GM19023 (cell line): ENCODE results near the gene HRH2.

Experiments
- ATAC-seq: cut with Tn5 transposase; IDR thresholded peaks from one replicate; pipeline ENCODE4 v1.9.1; 2021; ENCODE audit warnings: mild to moderate bottlenecking, moderate library complexity; ENCODE audit not compliant: unreplicated experiment

HRH2 gene

GRCh38 chr5:175690586-175690985, 32.7 kb downstream of the HRH2 start:
- no peak for ATAC-seq

DNA sequence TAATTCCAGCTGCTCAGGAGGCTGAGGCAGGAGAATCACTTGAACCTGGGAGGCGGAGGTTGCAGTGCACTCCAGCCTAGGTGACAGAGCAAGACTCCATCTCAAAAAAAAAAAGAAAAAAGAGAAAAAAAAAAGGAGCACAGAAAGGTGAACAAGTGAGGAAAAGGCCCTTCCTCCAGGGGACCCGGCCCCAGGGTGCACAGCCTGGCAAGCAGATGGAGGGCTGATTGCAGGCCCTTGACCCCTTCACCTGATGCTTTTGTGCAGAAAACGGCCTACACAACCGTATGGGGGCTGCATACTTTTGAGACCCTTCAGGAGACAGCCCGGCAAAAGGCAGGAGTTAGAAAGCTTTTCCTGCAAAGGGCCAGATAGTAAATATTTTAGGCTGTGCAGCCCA, 33.9 kb downstream of the HRH2 start:
- ATAC-seq: no peak

DNA sequence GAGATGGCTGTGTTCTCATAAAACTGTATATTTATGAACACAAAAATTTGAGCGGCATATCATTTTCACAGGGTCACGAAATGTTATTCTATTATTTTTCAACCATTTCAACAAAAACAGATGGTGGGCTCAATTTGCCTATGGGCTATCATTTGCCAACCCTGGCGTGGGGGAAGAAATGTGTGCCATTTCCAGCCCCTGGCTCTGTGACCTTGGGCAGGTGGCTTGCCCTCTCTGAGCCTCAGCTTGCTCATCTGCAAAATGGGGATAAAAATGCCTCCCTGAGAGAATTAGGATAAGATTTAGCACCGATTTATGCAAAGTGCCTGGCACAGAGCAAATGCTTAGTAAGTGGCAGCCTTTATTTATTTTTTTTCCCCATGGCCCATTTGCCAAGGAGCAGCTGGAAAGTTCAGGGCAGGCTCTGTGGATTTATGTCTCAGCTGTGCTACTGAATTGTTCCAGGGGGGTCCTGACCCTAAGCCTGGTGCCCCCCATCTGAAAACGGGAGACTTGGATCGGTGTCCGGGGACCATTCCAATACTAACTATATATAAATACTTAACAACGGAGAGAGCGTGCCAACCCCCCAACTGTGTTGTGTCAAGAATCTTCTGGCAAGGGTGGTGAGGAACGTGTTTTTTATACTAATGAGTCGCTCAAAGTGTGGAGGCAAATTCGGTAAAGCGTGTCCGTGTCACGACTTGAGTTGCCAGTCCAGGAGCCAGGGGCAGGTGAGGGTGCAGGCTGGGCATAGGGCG, 34.5 kb downstream of the HRH2 start:
- ATAC-seq: no peak

GRCh38 chr5:175692996-175693710, 35.3 kb downstream of the HRH2 start:
- no peak for ATAC-seq

DNA sequence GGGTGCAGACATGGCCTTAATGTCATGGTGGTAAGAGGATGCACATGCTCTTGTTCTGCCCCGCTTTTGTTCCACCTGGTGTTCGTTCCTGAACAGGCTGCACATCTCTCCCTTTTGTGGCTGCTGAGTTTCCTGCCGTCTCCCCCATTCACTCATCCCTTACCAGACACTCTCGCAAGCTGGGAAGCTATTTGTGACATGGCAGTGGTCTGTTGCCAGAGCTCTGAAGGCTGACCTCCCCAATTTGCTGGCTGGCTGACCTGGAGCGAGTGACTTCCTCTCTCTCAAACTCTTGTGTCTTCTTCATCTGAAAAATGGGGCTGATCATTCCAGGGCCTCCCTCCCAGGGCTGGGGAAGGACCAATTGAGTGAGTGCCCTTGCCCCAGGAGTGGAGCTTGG, 35.9 kb downstream of the HRH2 start:
- no peak for ATAC-seq

DNA sequence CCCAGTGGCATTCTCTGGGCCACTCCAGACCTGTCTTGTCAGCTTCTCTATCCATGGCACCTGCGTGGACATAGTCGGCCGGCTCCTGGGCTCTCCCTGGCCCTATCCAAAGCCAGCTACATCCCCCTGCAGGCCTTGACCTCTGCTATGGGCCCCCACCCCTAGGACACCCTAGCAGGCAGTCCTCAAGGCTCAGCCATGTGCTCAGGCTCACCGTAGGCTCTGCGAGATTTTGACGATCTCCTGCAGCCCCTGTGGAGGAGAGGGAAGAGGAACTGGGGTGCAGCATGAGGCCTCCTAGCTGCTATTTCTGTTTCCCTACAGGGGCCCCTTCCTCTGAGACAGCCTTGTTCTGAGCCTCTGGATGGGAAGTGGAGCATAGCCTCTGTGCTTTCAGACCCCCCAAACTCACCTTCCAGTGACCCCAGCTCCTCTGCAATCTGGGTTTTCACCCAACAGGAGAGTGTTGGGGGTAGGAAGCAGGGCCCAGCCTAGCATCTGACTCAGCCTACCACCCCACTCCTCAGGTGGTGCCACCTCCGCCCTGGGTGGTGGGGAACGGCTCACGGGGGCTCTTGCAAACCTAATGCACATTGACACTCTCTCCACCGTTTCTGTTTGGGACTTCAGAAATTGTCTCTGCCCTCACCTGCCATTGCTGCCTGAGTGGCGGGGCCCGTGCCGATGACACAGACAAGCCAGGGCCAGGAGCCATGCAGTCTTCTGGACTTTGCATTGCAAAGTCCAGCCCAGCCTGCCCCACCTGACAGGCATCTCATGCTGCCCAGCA, 36.7 kb downstream of the HRH2 start:
- no peak for ATAC-seq

- ATAC-seq: no peak
Measured at GRCh38 chr5:175695161-175696126, 37.6 kb downstream of the HRH2 start.

DNA sequence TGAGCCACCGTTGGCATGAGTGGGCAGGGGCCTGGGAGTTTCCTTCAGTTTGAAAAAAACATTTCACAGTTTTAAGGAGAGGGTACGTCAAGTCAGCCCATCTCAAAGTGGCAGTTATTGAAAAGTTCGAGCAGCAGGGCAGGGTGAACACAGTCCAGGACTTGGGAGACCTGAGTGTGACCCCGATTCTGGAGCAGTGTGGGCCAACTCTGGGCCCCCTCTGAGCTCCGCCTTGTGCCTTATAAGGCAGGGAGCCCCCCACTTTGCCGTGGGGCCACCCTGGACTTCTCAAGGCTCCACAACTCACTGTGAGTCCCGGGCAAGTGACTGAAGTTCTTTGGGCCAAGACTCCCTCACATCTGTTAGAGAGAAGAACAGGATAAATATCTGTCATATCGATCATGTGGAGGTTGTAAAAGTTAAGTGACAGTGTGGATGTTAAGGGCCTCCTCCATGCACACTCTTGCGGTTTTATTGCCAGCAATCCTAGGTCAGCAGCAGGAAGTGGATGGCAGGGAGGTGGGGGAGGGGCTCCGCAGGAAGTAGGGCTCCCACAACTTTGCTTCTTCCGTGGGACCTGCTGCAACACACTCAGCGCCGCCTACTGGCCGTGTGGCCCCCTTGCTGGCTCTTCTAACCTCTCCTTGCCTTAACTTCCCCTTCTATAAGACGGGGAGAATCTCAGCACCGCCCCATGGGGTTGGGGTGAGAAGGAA, 38.4 kb downstream of the HRH2 start:
- no peak for ATAC-seq

GRCh38 chr5:175696855-175697198, 39.0 kb downstream of the HRH2 start:
- ATAC-seq: no peak

- no peak for ATAC-seq
Measured at GRCh38 chr5:175697846-175698245, 40.0 kb downstream of the HRH2 start.

- ATAC-seq: no peak
Measured at GRCh38 chr5:175698401-175699115, 40.7 kb downstream of the HRH2 start.

- ATAC-seq: no peak
Measured at GRCh38 chr5:175700991-175701390, 43.1 kb downstream of the HRH2 start.

DNA sequence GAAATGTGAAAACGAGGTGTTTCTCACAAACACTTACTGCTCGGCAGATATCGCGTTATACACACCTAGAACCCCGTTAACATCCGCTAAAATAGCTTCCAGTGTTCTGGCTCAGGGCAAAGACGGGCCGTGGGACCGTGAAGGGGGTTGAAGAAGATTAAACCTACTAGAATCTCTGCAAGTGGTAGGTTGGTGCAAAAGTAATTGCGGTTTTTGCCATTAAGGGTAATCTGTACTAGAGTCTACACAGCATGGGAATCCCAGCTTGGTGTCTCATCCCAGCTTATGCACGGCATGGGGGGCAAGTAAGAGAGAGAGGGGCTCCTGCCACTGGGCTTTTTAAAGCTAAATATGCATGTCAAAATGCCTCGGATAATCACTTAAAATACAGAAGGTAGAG, 43.9 kb downstream of the HRH2 start:
- ATAC-seq: no peak

GRCh38 chr5:175706499-175706898, 48.6 kb downstream of the HRH2 start:
- ATAC-seq: no peak

DNA sequence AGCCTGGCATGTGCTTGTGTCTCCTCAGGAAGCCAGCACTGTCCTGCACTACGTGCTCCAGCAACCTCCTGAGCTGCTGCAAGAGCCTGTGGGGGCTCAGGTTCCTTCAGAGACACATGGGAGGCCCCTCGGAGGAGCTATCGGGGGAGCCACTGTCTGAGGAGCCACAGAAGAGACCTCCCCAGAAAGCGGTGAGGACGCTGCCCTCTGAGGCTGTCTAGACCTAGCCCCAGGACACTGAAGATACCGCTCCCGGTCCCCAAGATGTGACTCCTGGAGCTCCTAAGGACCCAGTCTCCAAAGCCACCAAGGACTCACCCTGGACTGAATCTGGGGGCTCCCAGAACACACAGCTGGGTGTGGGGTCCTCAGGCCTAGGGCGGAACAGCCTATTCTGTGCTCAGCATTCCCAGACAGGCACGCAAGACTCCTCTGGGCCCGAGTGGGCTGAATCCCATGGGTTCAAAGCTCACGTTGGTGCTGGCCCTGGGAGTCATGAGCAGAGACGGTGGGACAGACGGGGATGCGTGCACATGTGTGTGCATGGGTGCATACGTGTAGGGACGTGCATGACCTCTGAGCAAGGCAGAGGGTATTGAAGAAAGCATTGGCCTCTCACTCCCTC, 50.0 kb downstream of the HRH2 start:
- no peak for ATAC-seq

DNA sequence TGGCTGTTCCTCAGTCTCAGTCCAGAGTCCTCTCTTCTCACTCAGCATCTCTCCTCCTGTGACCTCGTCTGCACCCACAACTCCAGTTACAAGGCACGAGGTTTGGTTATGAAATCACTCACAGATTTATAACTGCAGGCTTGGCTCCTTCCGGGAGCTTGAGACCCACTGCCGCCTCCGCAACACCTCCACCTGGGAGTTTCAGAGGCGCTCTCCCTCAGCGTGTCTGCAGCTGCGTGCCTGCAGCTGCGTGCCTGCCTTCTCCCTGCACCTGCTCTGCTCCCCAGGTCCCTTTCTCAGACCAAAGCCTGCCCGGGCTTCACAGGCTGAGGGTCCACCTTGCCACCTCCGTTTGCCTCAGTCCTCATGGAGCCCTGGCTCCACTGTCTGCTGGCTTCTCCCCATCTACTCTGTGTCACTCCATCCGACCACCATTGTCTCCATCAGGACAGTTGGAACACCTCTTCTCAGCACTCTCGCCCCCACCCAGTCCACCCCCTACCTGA, 51.5 kb downstream of the HRH2 start:
- no peak for ATAC-seq

- no peak for ATAC-seq
Measured at GRCh38 chr5:175710326-175710725, 52.5 kb downstream of the HRH2 start.

DNA sequence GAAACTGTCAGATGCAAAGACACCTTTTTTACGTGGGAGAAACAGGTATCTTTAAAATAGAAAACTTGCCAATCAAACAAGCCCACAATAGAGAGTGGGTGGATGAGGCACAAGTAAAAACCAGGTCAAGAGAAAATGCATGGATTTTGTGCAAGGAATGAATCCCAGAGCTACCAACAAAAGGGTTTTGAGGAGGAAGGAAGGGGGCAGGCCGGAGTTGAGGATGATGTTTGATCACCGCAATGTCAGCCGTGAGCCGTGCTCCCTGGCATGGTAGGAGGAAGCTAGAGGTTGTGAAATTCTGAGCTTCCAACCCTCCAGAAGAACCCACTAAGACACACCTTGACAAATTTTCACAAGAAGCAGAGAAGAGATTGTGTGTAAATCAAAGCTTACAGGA, 53.2 kb downstream of the HRH2 start:
- no peak for ATAC-seq
